Body of pancreas (tissue), 4 donors: Measurements from ENCODE around the gene GNAI2.

ENCODE experiments used
- POLR2A ChIP-seq, 3 donors: fragments of 450-650 bp; IDR thresholded peaks; one replicate each; pipeline ENCODE4 v1.6.1; 2016; ENCODE audit warnings: antibody characterized with exemption in 3 of 3, mild to moderate bottlenecking in 2 of 3
- TF ChIP-seq, protein P1 (sequence below), 7 experiments: fragments of 450-650 bp in 4 of 7; fragments of 200-600 bp in 3 of 7; sonication (generic) in 3 of 7; IDR thresholded peaks; one replicate each; pipeline ENCODE4 v1.5.1; 2016 to 2019; ENCODE audit warnings: antibody characterized with exemption in 7 of 7

DNA sequence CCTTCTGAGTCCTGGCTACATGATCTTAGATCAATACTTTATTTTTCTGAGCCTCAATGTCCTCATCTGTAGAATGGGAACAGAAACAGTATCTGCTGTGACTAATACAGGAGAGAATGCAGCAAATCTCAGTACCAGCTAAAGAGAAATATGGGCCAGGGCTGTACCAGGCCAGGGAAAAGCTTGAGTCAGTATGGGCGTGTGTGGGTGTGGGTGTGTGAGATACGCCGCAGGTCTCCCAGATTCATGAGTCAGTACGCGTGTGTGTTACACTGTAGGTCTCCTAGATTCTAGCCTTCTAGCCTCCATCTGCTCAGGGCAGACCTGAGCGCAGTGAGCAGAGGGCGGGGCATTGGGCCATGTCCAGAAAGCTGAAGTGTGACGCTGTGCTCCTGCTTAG, 15.2 kb downstream of the GNAI2 start:
- no peak for TF ChIP-seq POLR2A (IDR thresholded peaks at IDR 0.05)
- TF ChIP-seq, protein P1, sequence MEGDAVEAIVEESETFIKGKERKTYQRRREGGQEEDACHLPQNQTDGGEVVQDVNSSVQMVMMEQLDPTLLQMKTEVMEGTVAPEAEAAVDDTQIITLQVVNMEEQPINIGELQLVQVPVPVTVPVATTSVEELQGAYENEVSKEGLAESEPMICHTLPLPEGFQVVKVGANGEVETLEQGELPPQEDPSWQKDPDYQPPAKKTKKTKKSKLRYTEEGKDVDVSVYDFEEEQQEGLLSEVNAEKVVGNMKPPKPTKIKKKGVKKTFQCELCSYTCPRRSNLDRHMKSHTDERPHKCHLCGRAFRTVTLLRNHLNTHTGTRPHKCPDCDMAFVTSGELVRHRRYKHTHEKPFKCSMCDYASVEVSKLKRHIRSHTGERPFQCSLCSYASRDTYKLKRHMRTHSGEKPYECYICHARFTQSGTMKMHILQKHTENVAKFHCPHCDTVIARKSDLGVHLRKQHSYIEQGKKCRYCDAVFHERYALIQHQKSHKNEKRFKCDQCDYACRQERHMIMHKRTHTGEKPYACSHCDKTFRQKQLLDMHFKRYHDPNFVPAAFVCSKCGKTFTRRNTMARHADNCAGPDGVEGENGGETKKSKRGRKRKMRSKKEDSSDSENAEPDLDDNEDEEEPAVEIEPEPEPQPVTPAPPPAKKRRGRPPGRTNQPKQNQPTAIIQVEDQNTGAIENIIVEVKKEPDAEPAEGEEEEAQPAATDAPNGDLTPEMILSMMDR (IDR thresholded peaks at IDR 0.05), result no peak
